K562 (cell line): ENCODE results near the gene CUX1.

Source experiments
- ELF1 ChIP-seq: fragments of 200-800 bp; sonication (Bioruptor generic); IDR thresholded peaks from 2 replicates; pipeline ENCODE4 v1.6.1; 2016; ENCODE audit warnings: missing genetic modification characterization, missing compliant biosample characterization
- FOXP1 ChIP-seq: sonication (generic); formaldehyde crosslinking; IDR thresholded peaks from 2 replicates; pipeline ENCODE4 v1.8.0; 2022; ENCODE audit warnings: mild to moderate bottlenecking, missing genetic modification reagents
- LCOR ChIP-seq: sonication (generic); formaldehyde crosslinking; IDR thresholded peaks from 2 replicates; pipeline ENCODE4 v1.8.0; 2022; ENCODE audit warnings: mild to moderate bottlenecking, missing genetic modification reagents
- RFX5 ChIP-seq: IDR thresholded peaks from 2 replicates; pipeline ENCODE4 v1.6.1; 2011; ENCODE audit warnings: low read depth, mild to moderate bottlenecking, improper control_type of control experiment, low read length
- SMAD3 ChIP-seq: fragments of 450-650 bp; formaldehyde crosslinking; conservative IDR thresholded peaks from 2 replicates; pipeline ENCODE4 v1.4.0; 2020; ENCODE audit warnings: mild to moderate bottlenecking
- TARDBP ChIP-seq: fragments of 450-650 bp; IDR thresholded peaks from 2 replicates; pipeline ENCODE4 v1.6.1; 2016
- YBX1 ChIP-seq: fragments of 450-650 bp; IDR thresholded peaks from 2 replicates; pipeline ENCODE4 v1.7.1; 2016; ENCODE audit warnings: mild to moderate bottlenecking
- ZNF133 ChIP-seq: fragments of 250-450 bp; sonication (Bioruptor Pico); IDR thresholded peaks from 2 replicates; pipeline ENCODE4 v1.4.0; 2020; ENCODE audit warnings: mild to moderate bottlenecking
- ZNF57 ChIP-seq: fragments of 450-650 bp; formaldehyde crosslinking; IDR thresholded peaks from 2 replicates; pipeline ENCODE4 v1.4.0; 2020; ENCODE audit warnings: mild to moderate bottlenecking, moderate library complexity
- ZNF584 ChIP-seq: fragments of 200-800 bp; sonication (Bioruptor generic); IDR thresholded peaks from 2 replicates; pipeline ENCODE4 v1.6.1; 2016; ENCODE audit warnings: low read depth, mild to moderate bottlenecking, missing genetic modification characterization, missing compliant biosample characterization
- TF ChIP-seq, protein P1 (sequence below): fragments of 450-650 bp; IDR thresholded peaks from 2 replicates; pipeline ENCODE4 v1.6.1; 2017; ENCODE audit warnings: antibody characterized with exemption, mild to moderate bottlenecking
- TF ChIP-seq, protein P2 (sequence below): fragments of 450-650 bp; conservative IDR thresholded peaks from 2 replicates; pipeline ENCODE4 v1.6.1; 2016; ENCODE audit warnings: missing genetic modification characterization, low read depth, mild to moderate bottlenecking, control low read depth, missing compliant biosample characterization
- TF ChIP-seq, protein P3 (sequence below), 3 experiments: IDR thresholded peaks in 2 of 3; conservative IDR thresholded peaks in 1 of 3; 2 replicates each; pipeline ENCODE4 v1.5.1; 2011 to 2012; ENCODE audit warnings: low read length in 3 of 3, mild to moderate bottlenecking in 3 of 3, control low read depth in 2 of 3, improper control_type of control experiment in 1 of 3, inconsistent platforms in 1 of 3, low read depth in 1 of 3, mixed read lengths in 1 of 3, moderate library complexity in 1 of 3; ENCODE audit not compliant: insufficient read depth in 2 of 3

DNA sequence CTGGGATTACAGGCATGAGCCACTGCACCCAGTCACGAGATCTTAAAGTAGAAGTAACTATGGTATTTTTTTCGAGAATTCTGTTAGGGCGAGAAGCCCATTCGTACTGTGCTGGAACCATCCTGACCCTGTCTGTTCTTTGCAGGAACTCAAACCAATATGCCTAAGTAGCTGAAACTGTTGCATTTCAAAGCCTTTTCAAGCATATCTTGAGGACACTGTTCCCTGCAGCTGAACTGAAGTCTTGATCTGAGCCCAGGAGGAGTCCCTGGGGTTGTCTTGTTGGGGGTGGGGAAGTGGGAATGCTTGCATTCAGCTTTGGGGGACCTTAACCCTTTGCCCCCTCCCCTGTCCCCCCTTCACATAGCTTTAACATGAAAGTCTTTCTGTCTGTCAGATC is 61.5 kb downstream of the CUX1 start:
- TF ChIP-seq, protein P1, sequence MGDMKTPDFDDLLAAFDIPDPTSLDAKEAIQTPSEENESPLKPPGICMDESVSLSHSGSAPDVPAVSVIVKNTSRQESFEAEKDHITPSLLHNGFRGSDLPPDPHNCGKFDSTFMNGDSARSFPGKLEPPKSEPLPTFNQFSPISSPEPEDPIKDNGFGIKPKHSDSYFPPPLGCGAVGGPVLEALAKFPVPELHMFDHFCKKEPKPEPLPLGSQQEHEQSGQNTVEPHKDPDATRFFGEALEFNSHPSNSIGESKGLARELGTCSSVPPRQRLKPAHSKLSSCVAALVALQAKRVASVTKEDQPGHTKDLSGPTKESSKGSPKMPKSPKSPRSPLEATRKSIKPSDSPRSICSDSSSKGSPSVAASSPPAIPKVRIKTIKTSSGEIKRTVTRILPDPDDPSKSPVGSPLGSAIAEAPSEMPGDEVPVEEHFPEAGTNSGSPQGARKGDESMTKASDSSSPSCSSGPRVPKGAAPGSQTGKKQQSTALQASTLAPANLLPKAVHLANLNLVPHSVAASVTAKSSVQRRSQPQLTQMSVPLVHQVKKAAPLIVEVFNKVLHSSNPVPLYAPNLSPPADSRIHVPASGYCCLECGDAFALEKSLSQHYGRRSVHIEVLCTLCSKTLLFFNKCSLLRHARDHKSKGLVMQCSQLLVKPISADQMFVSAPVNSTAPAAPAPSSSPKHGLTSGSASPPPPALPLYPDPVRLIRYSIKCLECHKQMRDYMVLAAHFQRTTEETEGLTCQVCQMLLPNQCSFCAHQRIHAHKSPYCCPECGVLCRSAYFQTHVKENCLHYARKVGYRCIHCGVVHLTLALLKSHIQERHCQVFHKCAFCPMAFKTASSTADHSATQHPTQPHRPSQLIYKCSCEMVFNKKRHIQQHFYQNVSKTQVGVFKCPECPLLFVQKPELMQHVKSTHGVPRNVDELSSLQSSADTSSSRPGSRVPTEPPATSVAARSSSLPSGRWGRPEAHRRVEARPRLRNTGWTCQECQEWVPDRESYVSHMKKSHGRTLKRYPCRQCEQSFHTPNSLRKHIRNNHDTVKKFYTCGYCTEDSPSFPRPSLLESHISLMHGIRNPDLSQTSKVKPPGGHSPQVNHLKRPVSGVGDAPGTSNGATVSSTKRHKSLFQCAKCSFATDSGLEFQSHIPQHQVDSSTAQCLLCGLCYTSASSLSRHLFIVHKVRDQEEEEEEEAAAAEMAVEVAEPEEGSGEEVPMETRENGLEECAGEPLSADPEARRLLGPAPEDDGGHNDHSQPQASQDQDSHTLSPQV: no peak
- TF ChIP-seq, protein P2, sequence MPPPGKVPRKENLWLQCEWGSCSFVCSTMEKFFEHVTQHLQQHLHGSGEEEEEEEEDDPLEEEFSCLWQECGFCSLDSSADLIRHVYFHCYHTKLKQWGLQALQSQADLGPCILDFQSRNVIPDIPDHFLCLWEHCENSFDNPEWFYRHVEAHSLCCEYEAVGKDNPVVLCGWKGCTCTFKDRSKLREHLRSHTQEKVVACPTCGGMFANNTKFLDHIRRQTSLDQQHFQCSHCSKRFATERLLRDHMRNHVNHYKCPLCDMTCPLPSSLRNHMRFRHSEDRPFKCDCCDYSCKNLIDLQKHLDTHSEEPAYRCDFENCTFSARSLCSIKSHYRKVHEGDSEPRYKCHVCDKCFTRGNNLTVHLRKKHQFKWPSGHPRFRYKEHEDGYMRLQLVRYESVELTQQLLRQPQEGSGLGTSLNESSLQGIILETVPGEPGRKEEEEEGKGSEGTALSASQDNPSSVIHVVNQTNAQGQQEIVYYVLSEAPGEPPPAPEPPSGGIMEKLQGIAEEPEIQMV (tag): no peak
- TF ChIP-seq, protein P3, sequence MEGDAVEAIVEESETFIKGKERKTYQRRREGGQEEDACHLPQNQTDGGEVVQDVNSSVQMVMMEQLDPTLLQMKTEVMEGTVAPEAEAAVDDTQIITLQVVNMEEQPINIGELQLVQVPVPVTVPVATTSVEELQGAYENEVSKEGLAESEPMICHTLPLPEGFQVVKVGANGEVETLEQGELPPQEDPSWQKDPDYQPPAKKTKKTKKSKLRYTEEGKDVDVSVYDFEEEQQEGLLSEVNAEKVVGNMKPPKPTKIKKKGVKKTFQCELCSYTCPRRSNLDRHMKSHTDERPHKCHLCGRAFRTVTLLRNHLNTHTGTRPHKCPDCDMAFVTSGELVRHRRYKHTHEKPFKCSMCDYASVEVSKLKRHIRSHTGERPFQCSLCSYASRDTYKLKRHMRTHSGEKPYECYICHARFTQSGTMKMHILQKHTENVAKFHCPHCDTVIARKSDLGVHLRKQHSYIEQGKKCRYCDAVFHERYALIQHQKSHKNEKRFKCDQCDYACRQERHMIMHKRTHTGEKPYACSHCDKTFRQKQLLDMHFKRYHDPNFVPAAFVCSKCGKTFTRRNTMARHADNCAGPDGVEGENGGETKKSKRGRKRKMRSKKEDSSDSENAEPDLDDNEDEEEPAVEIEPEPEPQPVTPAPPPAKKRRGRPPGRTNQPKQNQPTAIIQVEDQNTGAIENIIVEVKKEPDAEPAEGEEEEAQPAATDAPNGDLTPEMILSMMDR (IDR thresholded peaks at IDR 0.05 in 2 of 3, conservative IDR thresholded peaks at IDR 0.05 in 1 of 3; ENCODE audit: insufficient read depth in 2 of 3, low read depth in 1 of 3, low read length in 3 of 3): no peak
- no peak for TF ChIP-seq YBX1
- no peak for TF ChIP-seq ZNF584 (CRISPR knock-in tag)
- no peak for TF ChIP-seq ZNF57 (CRISPR knock-in tag)
- no peak for TF ChIP-seq SMAD3 (CRISPR knock-in tag)
- no peak for TF ChIP-seq RFX5
- TF ChIP-seq FOXP1 (CRISPR knock-in tag): no peak
- TF ChIP-seq ELF1: no peak
- no peak for TF ChIP-seq TARDBP
- no peak for TF ChIP-seq ZNF133 (CRISPR knock-in tag)
- TF ChIP-seq LCOR (CRISPR knock-in tag): no peak
